Measurements from ENCODE around the gene TK1. TPM values are rescaled to one million over a fixed set of nuclear protein-coding genes. Genes with fewer than 3 reads are reported as not detected.

The TK1 gene
- total RNA-seq, 1 experiment from 2014 or later: 150 TPM

Other genes with a start within 250 kb of the TK1 start
- gene TNRC6C, start 228.3 kb downstream of the TK1 start, total RNA-seq (2014; rRNA removed; shearing (Covaris generic)): 2.8 and 3.2 TPM in 2 replicates
- 0.54 and 0.74 TPM in 2 replicates for gene TMC6, start 58.3 kb downstream of the TK1 start, total RNA-seq (2014; rRNA removed; shearing (Covaris generic))
- gene TMC8, start 56.3 kb downstream of the TK1 start, total RNA-seq (2014; rRNA removed; shearing (Covaris generic)): not detected in 2 replicates
- not detected in 2 replicates for gene C17orf99, start 40.7 kb downstream of the TK1 start, total RNA-seq (2014; rRNA removed; shearing (Covaris generic))
- 34.6 and 37.6 TPM in 2 replicates for gene SYNGR2, start 18.5 kb downstream of the TK1 start, total RNA-seq (2014; rRNA removed; shearing (Covaris generic))
- 9.7 and 13.3 TPM in 2 replicates for gene AFMID, start 310 bp upstream of the TK1 start, total RNA-seq (2014; rRNA removed; shearing (Covaris generic))
- 113 and 148 TPM in 2 replicates for gene BIRC5, start 27.2 kb upstream of the TK1 start, total RNA-seq (2014; rRNA removed; shearing (Covaris generic))
- not detected in 2 replicates for gene TMEM235, start 44.6 kb upstream of the TK1 start, total RNA-seq (2014; rRNA removed; shearing (Covaris generic))
- gene SOCS3, start 173.0 kb upstream of the TK1 start, total RNA-seq (2014; rRNA removed; shearing (Covaris generic)): 26.6 and 39.3 TPM in 2 replicates
- gene PGS1, start 191.6 kb upstream of the TK1 start, total RNA-seq (2014; rRNA removed; shearing (Covaris generic)): 26.2 and 32.3 TPM in 2 replicates